GM04504 (cell line): ENCODE results near the gene PUS3.

Experiments
- DNase-seq: peaks from one replicate; pipeline ENCODE4 v3.0.0-alpha.2; 2012; ENCODE audit warnings: low read depth

Gene PUS3, protein sequence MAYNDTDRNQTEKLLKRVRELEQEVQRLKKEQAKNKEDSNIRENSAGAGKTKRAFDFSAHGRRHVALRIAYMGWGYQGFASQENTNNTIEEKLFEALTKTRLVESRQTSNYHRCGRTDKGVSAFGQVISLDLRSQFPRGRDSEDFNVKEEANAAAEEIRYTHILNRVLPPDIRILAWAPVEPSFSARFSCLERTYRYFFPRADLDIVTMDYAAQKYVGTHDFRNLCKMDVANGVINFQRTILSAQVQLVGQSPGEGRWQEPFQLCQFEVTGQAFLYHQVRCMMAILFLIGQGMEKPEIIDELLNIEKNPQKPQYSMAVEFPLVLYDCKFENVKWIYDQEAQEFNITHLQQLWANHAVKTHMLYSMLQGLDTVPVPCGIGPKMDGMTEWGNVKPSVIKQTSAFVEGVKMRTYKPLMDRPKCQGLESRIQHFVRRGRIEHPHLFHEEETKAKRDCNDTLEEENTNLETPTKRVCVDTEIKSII

GRCh38 chr11:125902927-125903710, at the start of gene PUS3:
Gene PUS3, minus strand, starts transcription at chr11:125903206. Its CDS starts 6,922 bp downstream, at chr11:125896284.
- DNase-seq, result peak; percentile 56

GRCh38 chr11:125952559-125952958, 49.6 kb upstream of the PUS3 start:
- DNase-seq, result no peak

GRCh38 chr11:125951731-125952130, 48.7 kb upstream of the PUS3 start:
- DNase-seq, result no peak

- DNase-seq, result peak; percentile 19
These were observed 48.0 kb upstream of the PUS3 start for GRCh38 chr11:125950696-125951651.

DNA sequence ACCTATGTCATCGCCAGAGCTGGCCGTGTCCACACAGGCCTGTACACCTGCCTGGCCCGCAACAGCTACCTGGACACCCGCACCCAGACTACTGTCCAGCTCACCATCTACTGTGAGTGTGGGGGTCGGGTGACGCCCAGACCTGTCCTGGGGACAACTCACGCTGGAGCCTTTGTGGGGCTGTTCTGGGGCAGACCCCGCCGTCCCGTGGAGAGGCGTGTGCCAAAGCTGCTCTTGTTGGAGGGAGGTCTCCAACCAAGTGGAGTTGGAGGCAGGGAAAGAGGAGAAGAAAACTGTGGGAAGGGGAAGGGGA, 47.1 kb upstream of the PUS3 start:
- no peak for DNase-seq

- DNase-seq, result no peak
These were observed 46.5 kb upstream of the PUS3 start for GRCh38 chr11:125949271-125950177.

DNA sequence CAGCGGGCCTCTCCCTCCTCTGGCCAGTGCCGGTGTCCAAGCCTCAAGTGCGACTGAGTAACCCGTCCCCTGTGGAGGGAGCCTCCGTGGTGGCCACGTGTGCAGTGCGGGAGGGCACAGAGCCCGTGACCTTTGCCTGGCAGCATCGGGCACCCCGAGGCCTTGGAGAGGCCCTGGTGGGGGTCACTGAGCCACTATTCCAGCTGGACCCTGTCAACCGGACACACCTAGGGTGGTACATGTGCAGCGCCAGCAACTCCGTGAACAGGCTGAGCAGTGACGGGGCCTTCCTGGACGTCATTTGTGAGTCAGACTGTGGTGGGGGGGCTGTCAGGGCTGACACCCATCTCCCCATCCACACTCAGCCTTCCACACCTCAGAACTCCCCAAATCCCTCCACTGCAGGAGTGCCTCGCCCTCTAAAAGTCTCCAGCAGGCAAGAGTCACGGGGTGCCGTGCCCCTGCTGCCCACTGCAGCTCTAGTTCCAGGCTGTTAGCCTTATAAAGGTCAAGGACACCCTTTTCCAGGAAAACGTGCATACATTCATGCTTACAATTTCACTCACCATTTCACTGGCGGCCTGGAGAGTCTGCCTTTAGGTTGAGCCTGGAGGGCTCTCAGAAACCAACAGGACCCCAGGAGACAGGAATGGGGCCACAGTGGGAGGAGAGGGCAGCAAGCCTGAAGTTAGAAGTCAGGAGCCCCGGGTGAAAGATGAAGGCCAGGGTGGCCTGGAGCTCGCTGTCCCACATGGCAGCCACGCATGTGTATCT, 45.5 kb upstream of the PUS3 start:
- no peak for DNase-seq

DNA sequence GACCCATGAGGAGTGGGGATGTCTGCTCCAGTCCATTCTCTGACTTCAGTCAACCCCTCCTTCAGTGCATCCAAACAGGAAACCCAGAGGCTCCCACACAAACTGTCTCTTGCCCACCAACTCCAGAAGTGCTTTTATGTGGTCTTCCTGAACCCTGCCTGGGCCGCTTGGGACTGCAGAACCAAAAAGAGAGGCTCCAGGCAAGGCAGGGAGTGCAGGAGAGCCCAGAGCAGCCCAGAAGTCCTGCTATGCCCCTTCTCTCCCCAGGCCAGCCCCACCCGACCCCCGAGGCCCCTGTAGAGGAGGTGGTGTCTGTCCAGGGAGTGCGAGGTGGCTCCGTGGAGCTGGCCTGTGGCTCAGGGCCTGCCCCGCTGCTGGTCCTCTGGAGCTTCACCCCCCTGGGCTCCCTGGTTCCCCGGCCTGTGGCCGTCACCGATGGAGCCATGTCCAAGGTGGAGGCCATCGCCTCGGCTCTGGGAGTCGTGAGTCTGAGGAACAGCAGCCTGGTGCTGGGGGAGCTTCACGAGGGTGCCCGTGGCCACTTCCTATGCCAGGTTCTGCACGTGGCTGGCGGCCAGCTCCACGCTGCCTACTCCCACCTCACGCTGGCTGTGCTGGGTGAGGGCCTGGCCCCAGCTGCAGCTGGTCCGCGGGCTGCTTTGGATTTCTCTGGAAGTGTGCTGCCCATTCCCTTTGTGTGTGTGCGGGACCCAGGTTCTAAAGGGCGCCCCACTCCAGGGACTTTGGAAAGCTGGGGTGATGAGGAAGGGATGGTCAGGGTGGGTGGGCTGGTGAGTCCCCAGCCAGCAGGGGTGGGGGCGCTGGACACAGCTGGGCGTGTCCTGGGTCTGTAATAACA, 44.6 kb upstream of the PUS3 start:
- DNase-seq, result no peak

- DNase-seq, result no peak
These were observed 43.9 kb upstream of the PUS3 start for GRCh38 chr11:125946712-125947418.

GRCh38 chr11:125945797-125946520, 43.0 kb upstream of the PUS3 start, which contains the start of gene VSIG10L2:
Gene VSIG10L2, plus strand, starts transcription at chr11:125946044. Its CDS starts 12 bp downstream, at chr11:125946056.
- DNase-seq, result no peak

GRCh38 chr11:125945011-125945796, 42.2 kb upstream of the PUS3 start:
- DNase-seq, result no peak

DNA sequence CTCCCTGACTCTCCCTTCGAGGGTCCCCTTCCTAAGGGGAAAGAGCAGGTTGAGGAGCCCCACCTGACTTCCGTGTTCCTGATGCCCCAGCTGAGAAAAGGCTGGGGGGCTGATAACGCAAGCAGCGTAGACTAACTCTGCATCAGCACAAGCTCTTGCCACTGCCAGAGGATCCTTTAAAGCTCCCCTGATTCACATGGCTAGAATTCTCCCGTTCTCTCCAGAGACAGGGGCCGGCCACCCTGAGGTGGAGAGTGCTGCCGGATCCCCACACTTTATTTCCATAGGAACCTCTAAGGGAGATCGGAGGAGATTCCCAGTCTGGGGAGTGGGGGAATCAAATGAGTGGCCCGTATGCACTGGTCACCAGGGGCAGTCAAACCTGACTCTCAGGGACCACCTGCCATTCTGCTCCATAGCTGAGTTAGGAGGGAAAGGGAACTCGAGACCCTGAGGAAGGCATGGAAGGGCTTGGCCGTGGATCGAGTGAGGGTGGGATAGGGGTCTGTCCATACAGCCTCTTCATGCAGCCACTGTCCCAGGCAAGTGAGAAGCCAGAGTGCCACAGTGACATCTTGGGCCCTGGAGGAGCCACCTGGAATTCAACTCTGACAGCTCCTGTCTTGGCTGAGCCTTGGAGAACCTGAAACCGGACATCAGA, 41.5 kb upstream of the PUS3 start:
- DNase-seq, result no peak

DNA sequence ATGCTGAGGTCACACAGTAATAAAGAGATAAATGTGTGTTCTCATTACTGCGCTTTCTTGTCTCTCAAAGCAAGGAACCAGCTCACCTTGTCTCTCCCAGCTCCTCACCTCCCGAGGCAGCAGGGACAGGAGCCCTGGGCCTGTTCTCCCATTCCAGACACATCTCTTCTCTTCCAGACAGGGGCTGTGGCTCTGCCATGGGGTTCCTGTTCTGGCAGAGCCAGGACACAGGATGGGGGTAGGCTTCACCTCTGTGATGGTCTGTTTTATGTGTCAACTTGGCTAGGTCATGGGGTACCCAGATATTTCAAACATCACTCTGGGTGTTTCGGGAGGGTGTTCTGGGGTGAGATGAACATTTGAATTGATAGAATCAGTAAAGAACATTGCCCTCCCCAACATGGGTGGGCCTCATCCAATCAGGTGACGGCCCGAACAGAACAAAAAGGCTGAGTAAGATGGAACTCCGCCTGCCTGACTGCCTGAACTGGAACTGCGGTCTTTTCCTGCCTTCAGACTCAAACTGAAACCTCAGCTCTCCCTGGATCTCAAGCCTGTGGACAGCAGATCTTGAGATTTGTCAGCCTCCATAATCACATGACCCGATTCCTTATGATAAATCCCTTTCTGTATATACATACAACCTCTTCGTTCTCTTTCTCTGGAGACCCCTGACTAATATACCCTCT, 40.8 kb upstream of the PUS3 start:
- DNase-seq, result no peak

DNA sequence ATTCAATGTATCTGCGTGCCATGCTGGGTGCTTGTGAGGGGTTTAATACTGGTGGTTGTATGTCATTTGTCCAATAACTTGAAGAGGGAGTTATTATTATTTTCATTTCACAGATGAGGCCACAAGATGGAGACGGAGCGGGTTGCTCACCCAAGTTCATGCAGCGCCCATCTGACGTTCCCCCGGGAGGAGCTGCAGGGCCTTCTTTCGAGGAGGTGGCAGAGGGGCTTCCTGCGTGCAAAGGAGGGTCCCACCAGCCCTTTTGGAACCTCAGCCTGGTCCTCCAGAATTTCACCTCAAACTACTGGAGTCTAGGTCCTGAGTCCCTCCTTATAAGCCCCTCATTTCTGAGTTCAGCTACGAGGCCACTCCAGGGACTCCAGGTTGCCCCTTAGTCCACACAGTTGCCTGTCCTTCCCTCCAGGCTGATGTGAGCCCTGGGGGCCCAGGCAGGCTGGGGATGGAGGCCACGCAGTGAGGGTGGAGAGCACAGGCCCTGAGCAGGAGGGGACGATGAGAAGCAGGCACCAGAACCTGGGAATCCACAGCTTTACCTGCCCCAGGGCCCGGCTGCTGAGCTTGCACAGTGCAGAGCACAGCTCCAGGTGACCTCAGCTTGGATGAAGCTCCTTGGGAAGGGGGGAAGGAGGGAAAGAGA, 39.9 kb upstream of the PUS3 start:
- no peak for DNase-seq
